SU-DHL-6 (cell line): ENCODE data around the gene ARHGEF17.

Source experiments
- H2AFZ ChIP-seq: fragments of 200-600 bp; sonication (generic); 2 replicates; pipeline ENCODE4 v1.6.1; 2014; ENCODE audit warnings: low read depth, mild to moderate bottlenecking, moderate library complexity, mixed read lengths, antibody characterized with exemption, low read length; ENCODE audit not compliant: severe bottlenecking
- H3F3A ChIP-seq: fragments of 200-600 bp; shearing (Covaris generic); 2 replicates; pipeline ENCODE4 v1.6.0; 2016; ENCODE audit warnings: antibody characterized with exemption, mild to moderate bottlenecking; ENCODE audit not compliant: insufficient read depth
- H3K27ac ChIP-seq: fragments of 200-600 bp; sonication (generic); 2 replicates; pipeline ENCODE4 v1.5.1; 2016; ENCODE audit warnings: low read depth, mild to moderate bottlenecking, low read length, moderate library complexity, mixed read lengths
- H3K27me3 ChIP-seq: fragments of 200-600 bp; sonication (generic), shearing (Covaris generic); 2 replicates; pipeline ENCODE4 v1.6.0; 2014; ENCODE audit warnings: mild to moderate bottlenecking, low read length
- H3K36me3 ChIP-seq: fragments of 200-600 bp; sonication (generic); 2 replicates; pipeline ENCODE4 v1.6.1; 2014; ENCODE audit warnings: mild to moderate bottlenecking, low read length, mixed read lengths
- H3K4me2 ChIP-seq: fragments of 300-600, 200-600 bp; shearing (Covaris generic), sonication (generic); 2 replicates; pipeline ENCODE4 v1.6.0; 2014; ENCODE audit warnings: low read length, low read depth, mild to moderate bottlenecking; ENCODE audit not compliant: poor library complexity, severe bottlenecking
- H3K4me3 ChIP-seq: fragments of 200-600 bp; sonication (generic); 2 replicates; pipeline ENCODE4 v1.5.1; 2014; ENCODE audit warnings: antibody characterized with exemption, low read length, mild to moderate bottlenecking, mixed read lengths; ENCODE audit not compliant: insufficient read depth, poor library complexity, severe bottlenecking
- H3K79me2 ChIP-seq: fragments of 200-600 bp; sonication (generic); 2 replicates; pipeline ENCODE4 v1.6.1; 2014; ENCODE audit warnings: mild to moderate bottlenecking, low read length, moderate library complexity; ENCODE audit not compliant: insufficient read depth
- H3K9ac ChIP-seq: fragments of 200-600 bp; sonication (generic); 2 replicates; pipeline ENCODE4 v1.7.0; 2014; ENCODE audit warnings: mild to moderate bottlenecking, low read length
- H3K9me2 ChIP-seq: fragments of 200-600 bp; sonication (generic); replicated peaks from 2 replicates; pipeline ENCODE4 v1.6.1; 2014; ENCODE audit warnings: low read length; ENCODE audit not compliant: insufficient read depth
- H3K9me3 ChIP-seq: fragments of 200-600 bp; sonication (generic); 2 replicates; pipeline ENCODE4 v1.6.1; 2014; ENCODE audit warnings: low read length, mixed read lengths; ENCODE audit not compliant: insufficient read depth
- H4K20me1 ChIP-seq: fragments of 200-600 bp; sonication (generic); 2 replicates; pipeline ENCODE4 v1.6.1; 2014; ENCODE audit warnings: low read depth, mild to moderate bottlenecking, antibody characterized with exemption, low read length, moderate library complexity, mixed read lengths
- CTCF ChIP-seq: fragments of 200-600 bp; sonication (generic); IDR thresholded peaks from one replicate; pipeline ENCODE4 v1.5.1; 2017; ENCODE audit warnings: antibody characterized with exemption, mild to moderate bottlenecking, low read length, moderate library complexity; ENCODE audit not compliant: insufficient read depth, poor library complexity, severe bottlenecking
- EZH2phosphoT487 ChIP-seq: fragments of 200-600 bp; sonication (generic), shearing (Covaris generic); conservative IDR thresholded peaks from 2 replicates; pipeline ENCODE4 v1.6.1; 2018; ENCODE audit warnings: mild to moderate bottlenecking, antibody characterized with exemption, low read length, moderate library complexity, mixed read lengths

The ARHGEF17 gene

GRCh38 chr11:73393479-73394415 is 85.7 kb downstream of the ARHGEF17 start:
- H3K9me3 ChIP-seq, result no peaks in the 10 kb centered on the region
- H3K27me3 ChIP-seq, result no peaks in the 10 kb centered on the region
- H3K9ac ChIP-seq, result no peak overlapping the region
- no peak overlapping the region for H3K27ac ChIP-seq
- no peak overlapping the region for H3K4me3 ChIP-seq
- no peaks in the 10 kb centered on the region for H3F3A ChIP-seq
- no peaks in the 10 kb centered on the region for H4K20me1 ChIP-seq
- H3K9me2 ChIP-seq, result no peaks in the 10 kb centered on the region
- H2AFZ ChIP-seq, result no peak overlapping the region
- peaks cover 21% of the 10 kb centered on the region for H3K79me2 ChIP-seq
- TF ChIP-seq CTCF (peak; percentile 52), EZH2phosphoT487 (no peak)
- no peak overlapping the region for H3K4me2 ChIP-seq
- H3K36me3 ChIP-seq, result no peaks in the 10 kb centered on the region

GRCh38 chr11:73394416-73395296 is 86.6 kb downstream of the ARHGEF17 start:
- no peaks in the 10 kb centered on the region for H3F3A ChIP-seq
- no peaks in the 10 kb centered on the region for H3K27me3 ChIP-seq
- no peaks in the 10 kb centered on the region for H3K9me3 ChIP-seq
- H3K9ac ChIP-seq, result no peak overlapping the region
- H4K20me1 ChIP-seq, result no peaks in the 10 kb centered on the region
- TF ChIP-seq CTCF (no peak), EZH2phosphoT487 (no peak)
- no peak overlapping the region for H3K27ac ChIP-seq
- H3K36me3 ChIP-seq, result no peaks in the 10 kb centered on the region
- peaks cover 15% of the 10 kb centered on the region for H3K79me2 ChIP-seq
- H3K4me2 ChIP-seq, result no peak overlapping the region
- H3K9me2 ChIP-seq, result no peaks in the 10 kb centered on the region
- H3K4me3 ChIP-seq, result no peak overlapping the region
- H2AFZ ChIP-seq, result no peak overlapping the region

- Histone ChIP-seq H3K9ac (no peak overlapping the region), H3K9me2 (no peaks in the 10 kb centered on the region), H3K4me3 (no peak overlapping the region), H3K27ac (no peak overlapping the region), H3K9me3 (no peaks in the 10 kb centered on the region), H4K20me1 (no peaks in the 10 kb centered on the region), H3K27me3 (no peaks in the 10 kb centered on the region), H3K79me2 (peaks cover 6% of the 10 kb centered on the region; the same call in 1 of the 2 replicates), H3K4me2 (no peak overlapping the region), H3F3A (0 out of 2 replicates have a peak, but pooled peaks cover 3% of the 10 kb centered on the region), H3K36me3 (no peaks in the 10 kb centered on the region), H2AFZ (no peak overlapping the region)
- TF ChIP-seq EZH2phosphoT487 (no peak), CTCF (no peak)
Measured at GRCh38 chr11:73395297-73396208, 87.5 kb downstream of the ARHGEF17 start.
